Erythroblast (primary cell): ENCODE data around the gene NOTCH2.

ENCODE experiments used
- GATA1 ChIP-seq: IDR thresholded peaks from 2 replicates; pipeline ENCODE4 v1.6.1; 2011; ENCODE audit warnings: low read depth, mild to moderate bottlenecking, control low read depth, low read length, moderate library complexity
- POLR2A ChIP-seq: IDR thresholded peaks from 2 replicates; pipeline ENCODE4 v1.6.1; 2011; ENCODE audit warnings: mild to moderate bottlenecking, low read length

DNA sequence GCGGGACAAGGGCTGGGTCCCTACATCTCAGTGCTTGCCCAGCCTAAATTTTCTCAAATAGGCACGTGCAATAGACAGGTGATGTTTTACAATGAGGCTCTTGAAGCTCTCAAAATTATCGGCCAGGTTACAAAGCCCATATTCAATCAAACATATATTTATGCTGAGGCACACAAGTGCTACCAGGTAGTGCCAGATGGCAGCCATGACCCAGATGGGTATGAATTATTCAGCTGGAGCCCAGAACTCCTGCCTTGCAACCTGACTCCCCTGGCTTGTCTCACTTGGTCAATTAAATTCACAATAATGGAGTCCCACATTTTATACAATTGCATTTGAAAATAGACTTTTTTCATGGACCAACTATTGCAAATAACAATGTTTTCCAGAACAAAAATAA lies 160.8 kb downstream of the NOTCH2 start:
- no peak for TF ChIP-seq POLR2A
- TF ChIP-seq GATA1: no peak
